ENCODE results near the gene URB1.
"Not testable (repeated sequence)": the region's sequence is repeated elsewhere in the genome, so short reads cannot be mapped to it uniquely, and the experiment has no call there.

Gene URB1

DNA sequence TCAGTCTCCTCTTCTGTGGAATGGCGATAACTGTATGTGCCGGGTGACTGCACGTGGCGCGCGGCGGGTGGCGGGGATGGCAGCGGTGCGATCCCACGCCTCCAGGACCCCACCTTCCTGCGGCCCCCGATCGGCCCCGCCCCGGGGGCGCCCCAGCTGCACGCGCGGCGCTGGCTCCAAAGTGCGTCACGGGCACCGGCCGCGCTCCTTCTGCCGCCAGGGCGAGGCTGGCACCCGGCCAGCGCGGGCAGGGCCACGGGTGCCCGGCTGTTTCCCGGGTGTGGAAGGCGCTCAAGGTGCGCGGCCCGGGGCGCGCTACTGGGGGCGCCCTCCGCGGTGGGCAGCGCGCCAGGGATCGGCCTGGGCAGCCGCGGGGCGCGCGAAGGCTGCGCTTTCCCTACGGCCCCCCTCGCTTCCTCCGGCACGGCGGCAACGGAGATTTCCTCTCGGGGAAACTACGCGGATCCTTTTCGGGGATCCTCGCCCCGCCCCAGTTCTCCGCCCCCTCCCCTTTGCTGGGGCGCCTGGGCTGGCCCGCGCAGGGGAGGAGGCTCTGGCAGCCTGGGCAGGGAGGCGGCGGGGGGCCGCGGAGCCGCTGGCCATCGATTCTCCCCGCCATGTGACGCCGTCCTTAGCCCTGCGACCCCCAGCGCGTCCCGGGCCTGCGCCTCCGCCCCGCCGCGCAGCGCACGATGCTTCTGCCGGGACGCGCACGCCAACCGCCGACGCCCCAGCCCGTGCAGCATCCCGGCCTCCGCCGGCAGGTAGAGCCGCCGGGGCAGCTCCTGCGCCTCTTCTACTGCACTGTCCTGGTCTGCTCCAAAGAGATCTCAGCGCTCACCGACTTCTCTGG is 19.6 kb upstream of the URB1 start, which contains the start of gene EVA1C:
TSS of gene EVA1C (plus strand) at position 545 of the 853 bp plus-strand sequence. CDS start at position 693, 148 bp downstream.
- peak; percentile 59 for DNase-seq (ENCODE audit: low read depth)

DNA sequence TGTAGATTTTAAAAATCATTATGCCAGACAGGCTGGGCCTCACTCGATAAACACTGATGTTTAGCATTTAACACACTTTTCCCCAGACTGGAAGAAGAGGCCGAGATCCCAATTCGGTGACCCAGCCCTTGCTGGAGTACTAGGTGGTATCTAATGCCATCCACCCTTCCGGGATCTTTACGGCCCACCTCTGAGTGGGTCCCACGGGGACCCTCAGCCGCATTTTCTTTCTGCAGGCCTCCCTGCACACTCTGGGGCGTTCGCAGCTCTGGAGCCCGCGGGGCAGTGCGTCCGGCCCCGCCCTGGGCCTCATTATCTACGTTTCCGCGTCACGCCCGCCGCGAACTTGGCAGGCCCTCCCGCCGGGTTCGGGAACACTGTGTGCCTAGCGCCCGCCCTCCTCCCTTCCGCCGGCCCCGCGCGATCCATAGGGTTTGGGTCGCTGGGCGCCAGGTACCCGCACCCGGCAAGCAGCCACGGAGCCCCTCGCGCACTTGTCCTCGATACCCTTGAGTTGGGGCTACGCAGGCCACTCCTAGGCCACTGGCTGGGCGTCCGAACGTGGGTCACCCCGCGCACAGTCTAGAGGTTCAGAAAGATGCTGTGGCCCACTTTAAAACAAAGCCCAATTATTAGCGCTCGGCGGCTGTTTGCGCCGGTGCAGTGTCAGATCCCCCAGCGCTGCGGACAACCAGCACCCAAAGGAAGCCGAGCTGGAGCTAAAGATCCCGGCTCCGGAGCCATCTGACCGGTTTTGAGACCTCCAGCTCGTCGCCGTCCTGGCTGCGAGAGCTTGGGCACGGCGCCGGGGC is 18.7 kb upstream of the URB1 start:
- DNase-seq (ENCODE audit: low read depth) = peak; percentile 43

DNA sequence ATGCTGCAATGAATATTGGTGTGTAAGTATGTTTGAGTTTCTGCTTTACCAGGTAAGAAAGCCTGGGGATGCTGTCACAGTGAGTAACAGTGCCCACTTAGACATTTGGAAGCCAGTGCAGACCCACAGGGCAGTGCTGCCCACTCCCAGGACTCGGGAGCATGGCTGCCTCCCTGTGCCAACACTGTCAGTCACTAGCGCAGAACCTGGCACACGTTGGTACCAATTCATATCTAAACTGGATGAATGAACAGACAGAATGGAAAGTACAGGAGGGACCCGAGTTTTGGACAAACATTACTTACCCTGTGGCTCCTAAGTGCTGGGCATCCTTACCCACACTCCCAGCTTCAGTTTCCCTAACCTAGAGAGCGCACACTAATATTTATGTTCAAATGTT is 18.1 kb upstream of the URB1 start:
- DNase-seq (ENCODE audit: low read depth) = no peak

DNA sequence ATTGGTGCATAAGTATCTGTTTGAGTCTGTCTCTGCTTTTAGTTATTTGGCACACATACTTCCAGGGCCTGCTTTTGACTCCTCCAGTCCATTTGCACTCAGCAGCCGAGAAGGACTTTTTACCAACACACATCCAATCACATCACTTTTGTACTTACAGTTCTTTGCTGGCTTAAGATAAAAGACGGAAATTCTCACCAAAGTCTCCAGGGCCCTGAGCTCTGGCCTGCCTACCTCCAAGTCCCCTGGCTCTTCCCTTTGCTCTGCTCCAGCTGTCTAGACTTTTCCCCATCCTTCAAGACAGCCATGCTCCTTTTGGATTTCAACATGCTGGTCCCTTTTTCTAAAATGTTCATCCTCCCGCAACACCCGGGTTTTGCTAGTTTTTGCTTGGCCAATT is 17.5 kb upstream of the URB1 start:
- DNase-seq (ENCODE audit: low read depth) = no peak

DNA sequence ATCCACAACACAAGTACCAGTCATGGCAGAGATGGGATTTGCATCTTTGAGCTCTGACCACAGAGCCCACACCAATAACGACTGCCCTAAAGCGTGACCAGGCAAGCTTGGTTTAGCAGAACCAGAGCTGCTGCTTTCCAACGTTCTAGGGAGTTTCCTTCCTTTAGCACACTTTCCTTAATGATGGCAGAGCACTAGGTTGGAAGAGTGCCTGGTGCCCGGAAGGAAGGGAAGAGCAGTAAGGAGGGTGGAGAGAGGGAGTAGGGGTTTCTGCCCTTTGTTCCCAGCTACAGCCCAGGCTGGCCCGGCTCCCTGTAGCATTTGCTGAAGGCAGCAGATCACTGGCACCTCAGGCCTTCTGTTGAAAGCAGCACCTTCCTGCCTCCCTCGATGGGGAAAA is 13.6 kb upstream of the URB1 start:
- DNase-seq (ENCODE audit: low read depth) = no peak

DNA sequence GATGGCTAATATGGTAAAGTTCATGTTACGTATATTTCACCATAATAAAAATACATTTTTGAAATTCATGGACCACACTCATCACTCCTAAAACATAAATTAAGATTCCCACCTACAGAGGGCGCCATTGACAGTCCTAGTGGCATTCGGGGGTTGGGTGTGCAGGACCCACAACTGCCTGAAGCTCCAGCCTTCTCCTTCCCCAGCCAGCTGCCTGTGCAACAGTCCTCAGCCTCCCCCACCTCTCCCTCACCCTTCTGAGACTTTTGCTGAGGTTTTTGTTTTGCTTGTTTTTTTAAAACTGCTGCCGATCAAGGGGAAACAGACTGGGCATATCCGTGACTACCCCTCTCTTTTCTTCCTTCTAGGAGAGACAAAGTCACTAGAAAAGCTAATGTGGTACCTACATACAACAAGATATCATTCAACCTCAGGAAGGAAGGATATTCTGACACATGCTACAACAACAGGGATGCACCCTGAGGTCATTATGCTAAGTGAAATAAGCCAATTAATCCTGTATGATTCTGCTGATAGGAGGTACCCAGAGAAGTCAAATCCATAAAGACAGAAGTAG is 10.5 kb upstream of the URB1 start:
- DNase-seq (ENCODE audit: low read depth) = peak; percentile 45

DNA sequence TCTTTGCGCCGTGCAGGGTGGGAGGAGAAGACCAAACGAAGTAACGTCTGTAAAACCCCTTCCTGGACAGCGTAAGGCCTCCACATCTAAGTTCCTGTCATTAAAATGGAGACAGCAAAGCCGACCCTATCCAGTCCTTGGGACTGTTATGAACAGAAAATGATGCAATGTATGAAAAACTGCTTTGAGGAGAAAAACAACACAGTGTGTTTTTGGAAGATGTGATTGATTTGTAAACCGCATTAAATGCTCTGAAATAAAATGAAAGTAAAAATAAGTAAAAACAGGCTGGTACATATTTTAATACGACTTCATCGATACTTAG is 827 bp upstream of the URB1 start:
- no peak for DNase-seq (ENCODE audit: low read depth)

DNA sequence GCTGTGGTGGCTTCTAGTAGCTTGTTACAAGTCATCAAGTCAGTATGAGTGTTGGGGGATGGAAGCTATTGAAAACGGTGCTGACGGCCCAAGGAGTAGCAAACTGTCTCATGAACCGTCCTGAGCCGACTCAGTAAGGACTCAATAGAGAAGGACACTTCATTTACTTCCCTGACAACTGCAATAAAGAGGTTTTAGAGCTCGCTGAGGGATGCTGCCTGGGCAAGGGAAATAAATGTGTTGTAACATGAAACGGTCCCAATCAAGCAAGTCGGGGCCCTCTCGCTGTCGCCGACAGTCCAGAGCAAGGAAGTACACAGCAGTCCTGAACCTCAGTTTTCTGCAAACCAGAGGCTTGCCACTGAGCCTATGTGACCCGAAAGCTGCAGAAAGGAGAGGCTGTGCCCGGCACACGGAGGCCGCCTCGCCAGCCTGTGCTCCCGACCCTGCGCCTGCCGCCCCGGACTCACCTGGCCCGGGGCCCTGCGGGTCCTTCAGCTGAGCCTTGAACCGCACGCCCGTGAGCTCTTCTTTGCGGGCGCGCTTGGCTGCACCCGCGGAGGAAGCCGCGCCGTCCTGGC is 423 bp downstream of the URB1 start:
- DNase-seq (ENCODE audit: low read depth) = no peak

DNA sequence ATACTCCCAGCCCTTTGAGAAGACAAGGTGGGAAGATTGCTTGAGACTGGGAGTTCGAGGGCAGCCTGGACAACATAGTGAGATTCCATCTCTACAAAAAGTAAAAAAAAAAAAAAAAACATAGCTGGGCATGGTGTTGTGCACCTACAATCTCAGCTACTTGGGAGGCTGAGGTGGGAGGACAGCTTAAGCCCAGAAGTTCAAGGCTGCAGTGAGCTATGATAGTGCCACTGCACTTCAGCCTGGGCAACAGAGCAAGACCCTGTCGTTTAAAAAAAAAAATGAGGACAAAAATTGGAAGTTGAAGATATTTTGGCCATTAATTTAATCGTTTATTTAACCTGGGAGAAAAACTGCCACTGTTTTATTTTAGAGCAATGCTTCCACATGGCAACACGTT is 1.1 kb downstream of the URB1 start:
- DNase-seq (ENCODE audit: low read depth) = no peak

DNA sequence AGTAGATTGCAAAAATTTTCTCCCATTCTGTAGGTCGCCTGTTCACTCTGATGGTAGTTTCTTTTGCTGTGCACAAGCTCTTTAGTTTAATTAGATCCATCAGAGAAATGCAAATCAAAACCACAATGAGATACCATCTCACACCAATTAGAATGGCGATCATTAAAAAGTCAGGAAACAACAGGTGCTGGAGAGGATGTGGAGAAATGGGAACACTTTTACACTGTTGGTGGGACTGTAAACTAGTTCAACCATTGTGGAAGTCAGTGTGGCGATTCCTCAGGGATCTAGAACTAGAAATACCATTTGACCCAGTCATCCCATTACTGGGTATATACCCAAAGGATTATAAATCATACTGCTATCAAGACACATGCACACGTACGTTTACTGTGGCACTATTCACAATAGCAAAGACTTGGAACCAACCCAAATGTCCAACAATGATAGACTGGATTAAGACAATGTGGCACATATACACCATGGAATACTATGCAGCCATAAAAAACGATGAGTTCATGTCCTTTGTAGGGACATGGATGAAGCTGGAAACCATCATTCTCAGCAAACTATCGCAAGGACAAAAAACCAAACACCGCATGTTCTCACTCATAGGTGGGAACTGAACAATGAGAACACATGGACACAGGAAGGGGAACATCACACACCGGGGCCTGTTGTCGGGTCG is 2.1 kb downstream of the URB1 start:
- DNase-seq (ENCODE audit: low read depth) = not testable (repeated sequence)

DNA sequence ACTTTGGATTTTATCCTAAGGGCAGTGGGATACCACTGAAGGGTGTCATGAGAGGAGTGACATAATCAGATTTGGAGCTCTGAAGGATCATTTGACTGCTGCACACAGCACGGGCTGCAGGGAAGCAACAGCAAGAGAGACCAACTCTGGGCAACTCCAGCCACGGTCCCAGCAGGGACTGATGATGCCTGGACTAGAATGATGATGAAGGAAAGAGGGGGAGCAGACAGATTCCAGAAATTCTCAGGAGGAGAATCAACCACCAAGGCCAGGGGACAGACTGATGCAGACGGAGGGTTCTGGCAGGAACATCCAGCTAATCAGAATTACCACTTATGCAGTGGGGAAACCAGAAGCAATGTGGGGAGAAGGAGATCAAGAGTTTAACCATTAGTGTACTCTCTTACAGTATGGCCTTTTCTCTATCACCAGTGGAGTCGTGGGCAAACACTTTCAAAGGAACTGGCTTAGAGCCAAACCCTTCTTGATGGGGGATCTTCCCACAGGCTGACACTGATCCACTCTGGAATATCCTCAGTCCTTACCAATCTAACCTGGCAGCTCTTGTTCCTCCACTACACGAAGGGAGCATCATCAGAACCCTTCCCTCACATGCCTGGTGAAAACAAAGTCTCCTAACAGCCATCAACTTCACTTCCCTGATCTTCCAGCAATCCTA is 3.3 kb downstream of the URB1 start:
- no peak for DNase-seq (ENCODE audit: low read depth)

DNA sequence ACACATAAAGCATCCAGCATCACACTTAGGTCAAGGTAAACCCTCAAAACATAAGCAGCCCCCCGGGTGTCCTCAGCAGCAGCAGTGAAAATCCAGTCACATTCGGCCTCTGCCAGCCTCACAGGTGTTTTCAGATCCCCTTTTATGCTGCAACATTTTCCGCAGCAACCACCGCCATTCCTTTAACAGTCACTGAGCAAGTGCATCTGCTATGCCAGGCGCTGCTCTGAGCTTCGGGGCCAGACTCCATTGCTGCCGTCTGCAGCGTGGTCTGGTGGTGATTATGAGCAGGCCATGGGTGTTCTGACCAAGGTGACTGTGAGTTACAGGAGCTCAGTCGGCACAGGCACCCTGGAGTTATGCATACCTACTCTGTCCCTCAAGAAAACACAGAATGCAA is 4.5 kb downstream of the URB1 start:
- DNase-seq (ENCODE audit: low read depth) = no peak

DNA sequence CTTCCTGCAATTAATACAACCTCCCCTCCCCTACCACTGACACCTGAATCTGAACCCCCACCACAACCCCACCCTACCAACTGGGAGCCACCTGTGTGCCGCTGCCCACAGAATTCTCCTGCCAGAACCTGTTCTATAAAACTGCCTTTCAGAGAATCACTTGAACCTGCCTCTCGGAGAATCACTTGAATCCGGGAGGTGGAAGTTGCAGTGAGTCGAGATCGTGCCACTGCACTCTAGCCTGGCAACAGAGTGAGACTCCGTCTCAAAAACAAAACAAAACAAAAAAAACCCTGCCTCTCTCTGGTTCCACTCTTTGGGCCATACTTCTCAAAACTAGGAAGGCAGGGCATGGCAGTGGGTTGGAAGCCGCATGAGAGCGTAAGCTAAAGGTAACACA is 5.7 kb downstream of the URB1 start:
- DNase-seq (ENCODE audit: low read depth) = no peak

DNA sequence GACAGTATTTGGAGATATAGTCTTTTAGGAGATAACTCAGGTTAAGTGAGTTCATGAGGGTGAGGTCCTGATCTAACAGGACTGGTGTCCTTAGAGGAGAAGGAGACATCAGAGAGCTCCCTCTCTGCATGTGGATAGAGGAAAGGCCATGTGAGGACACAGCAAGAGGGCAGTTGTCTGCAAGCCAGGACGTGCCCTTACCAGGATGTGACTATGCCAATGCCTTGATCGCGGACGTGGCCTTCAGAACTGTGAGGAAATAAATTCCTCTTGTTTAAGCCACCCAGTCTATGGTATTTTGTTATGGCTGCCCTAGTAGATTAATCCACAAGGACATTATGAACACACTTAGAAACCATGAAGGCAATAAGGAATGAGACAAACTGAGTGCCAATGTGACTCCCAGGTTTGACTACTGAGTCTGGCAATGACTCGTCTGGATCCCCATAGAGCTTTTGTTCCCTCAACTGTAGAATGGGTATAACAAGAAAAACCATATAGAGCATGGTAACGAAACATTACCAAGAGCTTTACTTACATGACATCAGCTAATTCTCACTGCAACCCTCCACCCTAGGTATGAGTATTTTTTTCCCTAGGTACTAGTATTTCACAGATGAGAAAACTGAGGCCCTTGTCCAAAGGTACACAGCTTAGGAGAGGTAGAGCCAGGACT is 6.5 kb downstream of the URB1 start:
- no peak for DNase-seq (ENCODE audit: low read depth)

DNA sequence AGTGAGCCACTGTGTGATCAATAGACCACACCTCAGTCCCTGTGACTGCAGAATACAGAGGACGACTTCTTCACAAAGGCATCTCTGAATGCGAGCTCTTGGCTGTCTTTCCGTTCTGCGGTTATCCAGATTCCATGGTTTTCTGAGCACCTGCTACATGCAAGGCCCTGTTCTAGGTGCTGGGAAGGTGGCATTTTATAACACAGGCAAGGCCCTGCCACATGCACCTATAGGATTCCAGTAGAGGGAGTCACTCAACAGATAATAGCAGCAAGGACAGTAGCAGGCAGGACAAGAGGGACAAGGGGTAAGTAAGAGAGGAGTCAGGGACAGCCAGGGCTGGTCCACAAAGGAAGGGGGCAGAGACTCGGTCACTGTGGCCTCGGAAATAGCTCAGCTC is 9.0 kb downstream of the URB1 start:
- DNase-seq (ENCODE audit: low read depth) = no peak

DNA sequence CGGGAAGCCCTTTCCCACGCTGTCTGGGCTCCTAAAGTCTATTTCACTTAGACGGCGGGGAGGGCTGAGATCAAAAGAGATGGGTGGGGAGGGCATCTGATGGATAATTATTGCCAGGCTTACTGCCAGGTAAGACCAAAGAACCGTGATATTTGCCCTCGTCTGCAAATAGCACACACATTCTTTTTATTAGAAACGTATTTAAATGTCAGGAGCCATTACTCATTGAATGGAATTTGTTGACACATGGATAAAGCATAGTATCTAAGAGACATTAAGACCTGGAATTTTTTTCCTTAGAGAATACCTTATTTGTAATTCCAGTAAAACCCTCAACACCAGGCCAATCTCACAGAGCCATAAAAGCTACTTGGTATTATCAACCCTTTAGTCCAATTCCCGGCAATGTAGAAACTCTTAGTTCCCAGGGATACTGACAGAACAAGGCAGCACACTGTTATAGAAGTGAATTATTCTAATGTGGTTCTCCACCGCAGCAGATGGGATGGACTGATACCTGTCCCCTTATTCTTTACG is 10.6 kb downstream of the URB1 start:
- no peak for DNase-seq (ENCODE audit: low read depth)

DNA sequence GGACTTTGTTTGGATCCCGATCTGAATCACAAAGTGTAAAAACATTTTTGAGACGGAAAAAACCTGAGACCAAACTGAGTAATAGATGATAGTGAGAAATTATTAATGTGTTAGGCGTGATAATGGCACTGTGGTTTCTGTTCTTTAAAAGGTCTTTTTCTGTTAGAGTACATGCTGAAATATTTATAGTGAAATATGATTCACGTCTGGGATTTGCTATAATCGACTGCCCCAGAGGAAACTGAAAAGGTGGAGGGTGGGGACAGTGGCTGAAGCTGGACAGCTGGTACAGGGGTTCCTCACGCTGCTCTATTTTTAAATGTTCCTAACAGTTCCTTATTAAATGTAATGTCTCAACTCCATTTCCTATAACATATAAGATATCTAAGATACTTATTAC is 11.2 kb downstream of the URB1 start:
- no peak for DNase-seq (ENCODE audit: low read depth)

DNA sequence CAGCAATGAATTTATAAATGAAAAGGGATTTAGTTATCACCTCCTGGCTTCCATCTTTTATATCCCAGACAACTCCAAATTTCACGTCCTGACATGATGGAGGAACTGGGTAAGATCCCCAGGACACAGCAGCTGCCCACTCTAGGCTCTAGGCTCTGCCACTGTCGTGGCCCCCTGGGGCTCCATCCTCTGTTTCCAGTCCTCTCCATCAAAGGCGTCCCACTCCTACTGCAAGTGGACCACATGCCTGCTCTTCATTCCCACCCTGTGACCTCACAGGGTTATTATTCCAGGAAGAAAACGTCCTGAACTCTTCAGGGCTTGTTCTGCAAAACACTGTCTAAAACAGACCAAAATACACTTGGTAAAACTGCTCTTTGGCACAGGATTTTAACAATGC is 11.9 kb downstream of the URB1 start:
- DNase-seq (ENCODE audit: low read depth) = no peak

DNA sequence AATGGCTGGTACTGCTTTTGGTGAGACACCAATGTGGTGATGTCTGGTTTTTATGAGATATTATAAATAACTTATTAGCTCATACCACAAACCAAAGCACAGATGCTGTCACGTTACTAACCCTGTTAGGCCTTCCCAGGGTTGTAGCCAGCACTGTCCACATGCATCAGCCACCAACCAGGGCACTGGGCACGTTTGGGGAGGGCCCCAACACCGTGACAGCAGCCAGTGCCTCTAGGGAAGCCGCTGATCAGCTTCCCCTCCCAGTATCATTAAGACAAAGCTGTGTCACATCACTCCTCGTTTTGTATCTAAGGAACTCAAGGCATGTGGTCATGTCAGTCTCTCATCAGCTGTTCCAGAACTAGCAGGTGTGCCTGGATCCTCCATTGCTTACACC is 13.9 kb downstream of the URB1 start:
- no peak for DNase-seq (ENCODE audit: low read depth)

DNA sequence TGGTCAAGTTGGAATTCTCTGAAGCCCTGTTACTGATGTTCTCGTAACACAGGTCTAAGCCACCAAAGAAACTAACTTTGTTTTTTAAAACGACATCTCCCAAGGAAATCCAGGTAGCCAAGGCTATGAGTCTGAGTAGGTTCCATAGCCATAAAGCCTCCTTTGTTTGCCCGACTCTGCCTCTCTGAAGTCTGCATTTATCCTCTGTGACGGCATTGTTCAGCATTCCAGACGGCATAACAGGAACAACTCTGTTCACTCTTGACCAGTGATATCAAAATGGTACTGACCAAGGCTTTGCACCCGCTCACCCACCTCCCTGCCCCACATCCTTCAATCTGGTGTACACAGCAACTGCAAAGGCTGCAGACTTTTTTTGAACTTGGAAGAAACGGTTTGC is 14.8 kb downstream of the URB1 start:
- no peak for DNase-seq (ENCODE audit: low read depth)

DNA sequence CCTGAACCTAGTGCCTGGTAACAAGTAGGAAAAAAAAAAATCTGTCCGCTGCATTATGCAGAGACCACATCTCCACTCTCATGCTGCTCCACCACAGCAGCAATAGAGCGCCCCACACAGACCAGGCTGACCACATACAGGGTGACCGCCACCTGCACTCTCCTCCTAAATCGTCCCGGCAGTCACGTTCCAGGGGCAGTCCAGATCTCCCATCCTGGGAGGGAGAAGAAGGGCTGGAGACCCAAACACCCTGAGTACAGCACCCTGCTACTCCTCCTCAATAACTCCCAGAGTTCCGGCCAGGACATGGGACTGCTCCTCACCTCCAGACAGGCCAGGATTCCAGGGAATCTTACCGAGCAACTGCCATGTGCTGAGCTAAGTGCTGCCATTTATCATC is 15.3 kb downstream of the URB1 start:
- no peak for DNase-seq (ENCODE audit: low read depth)

Data from activated T-cell treated with anti-CD3 and anti-CD28 coated beads for 1 hour (primary cell).